ENCODE data around the gene CDKL4.
"Not testable (repeated sequence)": the region's sequence is repeated elsewhere in the genome, so short reads cannot be mapped to it uniquely, and the experiment has no call there.

CDKL4 gene

DNA sequence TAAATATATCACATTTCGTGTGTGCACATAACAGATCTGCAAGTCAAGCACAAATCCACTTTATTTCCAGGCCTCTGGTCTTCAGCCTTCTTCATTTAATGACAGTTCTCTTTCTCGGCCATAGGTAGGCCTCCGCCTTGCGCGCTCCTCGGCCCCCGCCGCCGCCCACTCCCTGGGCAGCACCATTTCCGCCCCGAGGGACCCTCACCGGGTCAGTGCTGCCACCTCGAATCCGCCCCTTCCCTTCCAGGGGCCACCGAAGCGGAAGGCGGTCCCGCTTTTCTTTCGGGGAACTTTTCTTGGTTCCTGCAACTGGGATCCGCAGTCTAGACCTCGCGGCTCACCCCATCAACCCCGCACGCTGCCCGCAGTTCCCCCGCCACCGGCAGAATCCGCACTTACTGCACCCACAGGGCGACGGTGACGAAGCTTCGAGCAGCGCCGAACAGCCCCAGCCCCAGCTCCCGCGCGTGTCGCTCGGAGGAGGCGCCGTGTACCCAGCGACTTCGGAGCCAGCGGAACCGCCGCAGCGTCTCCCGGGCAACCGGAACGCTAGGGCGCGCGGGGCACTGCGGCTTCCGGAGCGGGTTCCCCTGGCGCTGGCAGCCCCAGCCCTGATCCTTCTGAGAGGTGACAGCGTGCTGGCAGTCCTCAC lies at the start of gene CDKL4:
Gene CDKL4 (minus strand): TSS at position 502 of the 655 bp plus-strand sequence.
- no peak for DNase-seq

DNA sequence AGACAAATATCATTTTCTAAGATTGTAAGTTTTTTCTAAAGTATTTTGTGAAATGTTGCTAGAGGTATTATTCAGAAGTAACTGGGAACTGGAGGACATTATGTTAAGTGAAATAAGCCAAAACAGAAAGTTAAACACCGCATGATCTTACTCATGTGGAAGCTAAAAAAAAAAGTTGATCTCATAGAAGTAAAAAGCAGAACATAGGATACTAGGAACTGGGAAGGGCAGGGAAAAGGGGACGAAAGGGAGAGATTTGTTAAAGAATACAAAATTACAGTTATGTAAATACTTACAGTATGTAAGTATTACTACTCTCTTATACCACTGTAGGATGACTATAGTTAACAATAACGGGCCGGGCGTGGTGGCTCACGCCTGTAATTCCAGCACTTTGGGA lies 46.7 kb upstream of the CDKL4 start:
- no peak for DNase-seq

DNA sequence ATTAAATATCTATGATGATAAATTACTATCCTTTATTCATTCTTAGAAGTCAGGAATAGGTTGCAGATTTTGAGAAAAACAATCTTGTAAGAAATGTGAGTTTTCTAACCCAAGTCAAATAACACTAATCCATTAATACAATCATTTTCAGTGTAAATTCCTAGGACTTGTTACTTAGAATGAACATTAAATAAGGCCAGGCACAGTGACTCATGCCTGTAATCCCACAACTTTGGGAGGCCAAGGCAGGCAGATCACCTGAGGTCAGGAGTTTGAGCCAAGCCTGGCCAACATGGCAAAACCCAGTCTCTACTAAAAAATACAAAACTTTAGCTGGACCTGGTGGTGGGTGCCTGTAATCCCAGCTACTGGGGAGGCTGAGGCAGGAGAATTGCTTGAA lies 45.8 kb upstream of the CDKL4 start:
- no peak for DNase-seq

DNA sequence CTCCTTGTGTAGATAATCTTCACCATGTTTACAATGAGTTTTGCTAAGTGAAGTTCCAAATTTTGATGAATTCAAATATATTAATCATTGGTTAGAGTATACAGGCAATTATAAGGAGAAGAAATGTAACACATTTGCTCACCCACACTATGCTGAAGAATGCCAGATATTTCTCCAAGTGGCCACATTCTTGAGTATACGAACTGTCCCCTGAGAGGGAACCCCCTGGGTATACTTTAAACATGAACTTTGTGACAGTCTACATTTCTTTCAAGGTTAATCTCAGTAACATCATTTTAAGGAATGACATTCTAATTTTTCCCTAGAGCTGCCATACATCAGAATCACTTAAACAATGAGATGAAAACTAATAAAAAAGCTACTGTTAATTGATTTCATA lies 39.8 kb upstream of the CDKL4 start:
- DNase-seq, result no peak

DNA sequence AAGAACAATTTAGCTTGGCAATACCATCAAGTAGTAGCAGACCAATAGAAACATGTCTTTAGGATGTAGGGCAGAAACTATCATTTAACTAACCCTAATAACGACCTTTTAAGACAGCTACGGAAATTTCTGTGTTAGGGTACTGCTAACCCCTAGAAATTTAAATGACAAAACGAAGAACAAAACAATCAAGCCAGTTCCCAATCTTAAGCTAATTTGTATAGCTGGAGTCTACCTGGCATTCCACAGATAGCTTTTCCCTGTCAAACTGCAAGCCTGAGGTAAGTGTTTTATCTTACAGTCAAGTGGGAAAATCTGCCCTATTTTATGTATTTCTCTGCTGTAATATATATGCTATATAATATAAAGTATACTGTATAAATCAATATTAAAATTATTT lies 37.6 kb upstream of the CDKL4 start:
- DNase-seq, result no peak

DNA sequence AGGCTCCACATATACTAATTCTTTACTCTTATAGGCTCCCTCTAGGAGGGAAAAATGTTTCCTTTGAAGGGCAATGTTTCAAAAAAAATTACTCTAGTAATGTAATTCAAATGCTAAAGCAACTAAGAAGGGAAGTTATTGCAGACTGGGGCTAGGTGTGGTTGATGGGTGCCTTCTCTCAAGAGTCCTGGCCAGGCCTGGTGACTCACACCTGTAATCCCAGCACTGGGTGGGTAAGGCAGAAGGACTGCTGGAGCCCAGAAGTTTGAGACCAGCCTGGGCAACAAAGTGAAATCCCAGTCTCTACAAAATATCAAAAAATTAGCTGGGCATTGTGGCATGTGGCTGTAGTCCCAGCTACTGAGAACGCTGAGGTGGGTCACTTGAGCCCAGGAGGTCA lies 31.2 kb upstream of the CDKL4 start:
- DNase-seq, result no peak

DNA sequence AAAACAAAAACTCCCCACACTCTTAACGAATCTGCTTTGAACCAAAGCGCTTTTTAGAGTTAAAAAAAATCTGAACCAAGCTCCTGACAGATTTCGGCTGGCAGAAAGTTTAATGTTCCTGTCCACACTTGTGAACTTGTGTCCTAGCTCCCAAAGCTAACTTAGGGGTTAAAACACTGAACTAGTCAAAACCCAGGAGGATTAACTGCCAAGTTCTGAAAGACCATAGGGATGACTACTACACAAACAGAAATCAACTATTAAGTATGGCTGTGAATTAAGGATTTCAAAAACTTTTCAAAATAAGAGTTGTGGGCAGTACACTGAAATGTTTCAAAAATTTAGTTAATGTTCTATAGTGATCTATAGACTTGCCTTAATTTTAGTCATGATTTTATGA lies 26.2 kb upstream of the CDKL4 start:
- DNase-seq, result no peak

DNA sequence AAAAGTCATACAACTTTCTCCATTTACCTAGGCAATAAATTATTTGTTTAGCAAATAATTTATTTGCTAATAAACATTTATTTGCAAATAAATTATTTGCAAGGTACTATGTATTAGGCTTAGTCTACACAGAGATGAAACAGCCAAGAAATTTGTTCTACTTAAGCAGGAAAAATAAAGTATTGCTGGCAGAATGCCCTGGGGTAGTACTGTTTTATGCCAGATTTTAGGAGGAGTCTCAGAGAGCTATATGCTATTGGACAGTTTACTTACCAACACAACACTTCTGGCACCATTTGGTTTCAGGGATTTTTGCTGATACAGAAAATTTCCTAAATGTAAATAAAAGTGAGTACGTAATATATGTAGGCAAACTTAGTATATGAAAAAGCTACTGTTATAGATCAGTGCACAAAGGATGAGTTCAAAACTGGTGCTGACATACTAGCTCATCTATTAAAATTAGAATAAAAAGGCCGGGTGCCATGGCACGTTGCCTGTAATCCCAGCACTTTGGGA lies 23.2 kb upstream of the CDKL4 start:
- no peak for DNase-seq

DNA sequence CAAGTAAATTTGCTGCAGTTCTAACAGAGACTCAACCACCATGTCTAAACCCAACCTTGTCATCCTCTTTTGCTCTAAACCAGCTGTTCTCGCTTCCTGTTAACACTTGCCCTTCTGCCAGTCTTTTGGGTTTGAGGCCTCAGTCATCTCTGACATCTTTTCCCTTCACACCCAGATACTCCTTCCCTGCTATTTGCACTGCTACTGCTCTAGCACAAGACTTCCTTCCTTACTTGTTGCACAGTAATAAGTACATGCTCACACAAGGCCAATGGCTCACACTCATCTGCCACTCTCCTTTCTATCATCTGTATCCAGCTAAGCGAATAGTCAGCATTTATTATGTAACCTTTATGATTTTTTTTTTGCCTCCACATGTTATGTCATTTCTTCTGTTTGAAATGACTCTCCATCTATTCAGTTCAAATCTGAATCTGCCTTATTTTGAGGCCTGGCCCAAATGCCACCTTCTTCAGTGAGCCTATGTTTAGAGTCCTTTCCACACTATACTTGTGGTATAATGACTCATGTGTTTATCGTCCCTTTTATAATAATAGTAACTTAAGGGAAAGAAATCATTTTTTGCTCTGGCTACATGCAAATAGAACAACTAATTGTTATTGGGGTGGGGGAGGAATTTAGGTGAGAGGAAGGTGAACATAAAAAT lies 22.5 kb upstream of the CDKL4 start:
- no peak for DNase-seq

DNA sequence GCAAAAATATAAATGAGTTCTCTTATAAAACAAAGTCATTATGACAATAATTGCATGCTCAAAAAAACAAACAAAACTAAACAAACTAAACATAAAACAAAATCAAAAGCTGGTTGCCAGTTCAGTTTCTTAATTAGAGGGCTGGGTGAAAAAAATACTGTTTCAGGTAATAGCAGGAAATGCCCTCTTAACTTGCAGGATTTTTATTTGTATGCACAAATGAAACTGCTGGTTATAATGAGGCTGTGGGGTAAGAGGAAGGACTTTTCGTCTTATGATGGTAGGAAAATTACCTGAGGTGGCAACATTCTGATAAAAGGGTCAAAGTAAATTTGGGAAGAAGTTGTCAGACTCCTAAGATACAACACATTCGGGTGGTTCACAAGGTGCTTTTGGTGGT lies 21.5 kb upstream of the CDKL4 start:
- DNase-seq, result no peak

DNA sequence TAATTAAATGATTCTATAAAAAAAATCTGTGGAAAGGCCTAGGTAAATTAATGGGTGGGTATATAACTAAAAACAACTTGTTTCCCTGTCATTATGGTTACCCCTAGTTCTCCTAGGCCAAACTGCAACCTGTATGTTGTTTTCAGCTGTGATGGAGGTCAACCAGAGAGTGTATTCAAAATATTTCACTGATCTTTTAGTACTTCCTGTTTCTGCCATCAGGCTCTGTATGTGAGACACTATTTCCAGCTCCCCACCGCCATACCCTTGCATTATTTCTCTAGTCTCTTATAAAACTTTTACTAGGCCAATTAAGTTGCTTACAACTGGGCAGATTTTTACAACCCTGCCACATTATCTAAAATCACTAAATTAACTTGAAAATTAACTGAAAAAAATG lies 21.0 kb upstream of the CDKL4 start:
- DNase-seq, result no peak

DNA sequence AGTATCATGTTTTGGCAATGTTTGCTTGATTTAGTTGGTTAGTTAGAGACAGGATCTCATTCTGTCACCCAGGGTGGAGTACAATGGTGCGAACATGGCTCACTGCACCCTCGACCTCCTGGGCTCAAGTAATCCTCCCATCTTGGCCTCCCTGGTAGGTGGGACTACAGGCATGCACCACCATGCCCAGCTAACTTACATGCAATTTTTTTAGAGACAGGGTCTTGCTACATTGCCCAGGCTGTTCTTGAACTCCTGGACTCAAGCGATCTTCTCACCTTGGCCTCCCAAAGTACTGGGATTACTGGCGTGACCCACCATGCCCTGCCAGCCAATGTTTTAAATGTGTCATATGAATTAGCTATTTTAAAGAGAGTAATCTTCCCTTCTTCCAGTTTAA lies 16.3 kb upstream of the CDKL4 start:
- no peak for DNase-seq

DNA sequence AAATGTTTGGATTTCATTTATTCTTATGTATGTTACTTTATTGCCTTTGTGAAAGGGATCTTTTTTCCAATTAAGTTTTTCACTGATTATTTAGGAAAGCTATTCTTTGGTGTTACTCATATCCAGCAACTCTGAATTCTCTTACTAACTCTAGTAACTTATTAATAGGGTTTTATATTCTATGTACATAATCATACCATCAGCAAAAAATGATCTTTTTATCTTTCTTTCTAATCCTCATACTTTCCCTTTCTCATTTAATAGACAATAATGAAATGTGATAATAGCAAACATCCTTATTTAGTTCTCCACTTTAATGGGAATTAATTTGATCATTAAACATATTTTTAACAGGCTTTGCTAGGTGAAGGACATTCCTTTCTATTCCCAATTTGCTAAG lies 12.3 kb upstream of the CDKL4 start:
- no peak for DNase-seq

DNA sequence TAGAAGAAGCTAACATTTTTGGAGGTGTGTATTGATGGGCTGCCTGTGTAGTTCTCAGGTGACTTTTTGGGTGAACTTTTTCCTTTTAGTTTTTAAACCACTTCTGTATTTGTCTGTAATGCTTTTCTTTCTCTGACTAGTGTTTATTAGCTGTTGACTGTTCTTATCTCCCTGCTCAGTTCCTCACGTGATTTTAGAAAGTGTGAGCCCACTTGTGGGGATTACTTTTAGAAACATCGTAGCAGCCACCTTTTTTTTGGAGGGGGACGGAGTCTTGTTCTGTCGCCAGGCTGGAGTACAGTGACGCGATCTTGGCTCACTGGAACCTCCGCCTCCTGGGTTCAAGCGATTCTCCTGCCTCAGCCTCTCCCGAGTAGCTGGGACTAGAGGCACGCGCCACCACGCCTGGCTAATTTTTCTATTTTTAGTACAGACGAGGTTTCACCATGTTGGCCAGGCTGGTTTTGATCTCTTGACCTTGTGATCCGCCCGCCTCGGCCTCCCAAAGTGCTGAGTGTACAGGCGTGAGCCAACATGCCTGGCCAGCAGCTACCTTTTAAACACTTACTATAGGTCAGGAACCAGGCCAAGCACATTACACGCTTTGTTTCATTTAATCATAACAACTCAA lies 9.2 kb upstream of the CDKL4 start:
- no peak for DNase-seq

DNA sequence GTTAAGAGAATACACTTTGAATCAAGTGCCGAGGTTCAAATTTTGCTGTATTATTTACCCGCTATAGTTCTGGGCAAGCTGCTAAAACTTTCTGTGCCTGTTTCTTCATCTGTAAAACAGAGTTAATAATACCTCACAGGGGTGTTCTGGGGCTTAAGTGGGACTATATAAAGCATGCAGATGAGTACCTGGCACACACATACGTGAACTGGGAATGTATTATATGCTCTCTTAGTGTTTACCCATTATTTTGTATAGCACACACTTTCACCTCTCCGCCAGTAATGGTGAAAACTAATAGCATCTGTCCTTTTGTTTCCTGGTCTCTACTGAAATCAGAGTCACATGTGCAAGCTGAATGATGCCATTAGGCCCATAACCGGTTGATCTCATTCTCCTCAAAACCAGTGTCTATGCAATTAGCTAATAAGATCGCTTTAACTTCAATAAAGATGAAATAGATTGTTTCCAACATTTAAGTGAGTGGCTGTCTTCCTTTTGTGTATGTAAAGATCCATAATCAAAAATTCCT lies 3.8 kb upstream of the CDKL4 start:
- no peak for DNase-seq

DNA sequence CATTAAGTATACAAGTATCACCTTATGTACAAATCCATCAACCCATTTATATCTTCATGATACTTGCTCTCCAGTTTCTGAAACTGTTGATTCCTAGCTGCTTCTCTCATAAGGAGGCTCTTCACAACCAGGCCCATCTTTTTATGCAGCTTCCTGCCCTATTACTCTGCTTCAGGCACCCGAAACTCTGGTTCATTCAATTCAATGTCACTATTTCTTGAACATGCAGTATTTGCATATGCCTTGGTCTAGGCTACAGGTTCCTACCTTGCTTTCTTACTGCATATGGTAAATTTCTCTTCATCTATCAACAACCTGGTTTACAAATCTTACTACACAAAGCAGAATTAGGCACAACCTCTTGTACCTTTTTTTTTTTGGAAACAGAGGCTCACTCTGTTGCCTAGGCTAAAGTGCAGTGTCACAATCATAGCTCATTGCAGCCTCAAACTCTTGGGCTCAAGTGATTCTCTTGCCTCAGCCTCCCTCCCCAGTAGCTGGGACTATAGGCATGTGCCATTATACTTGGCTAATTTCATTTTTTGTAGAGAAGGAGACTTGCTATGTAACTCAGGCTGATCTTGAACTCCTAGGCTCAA lies 2.7 kb upstream of the CDKL4 start:
- DNase-seq, result no peak

DNA sequence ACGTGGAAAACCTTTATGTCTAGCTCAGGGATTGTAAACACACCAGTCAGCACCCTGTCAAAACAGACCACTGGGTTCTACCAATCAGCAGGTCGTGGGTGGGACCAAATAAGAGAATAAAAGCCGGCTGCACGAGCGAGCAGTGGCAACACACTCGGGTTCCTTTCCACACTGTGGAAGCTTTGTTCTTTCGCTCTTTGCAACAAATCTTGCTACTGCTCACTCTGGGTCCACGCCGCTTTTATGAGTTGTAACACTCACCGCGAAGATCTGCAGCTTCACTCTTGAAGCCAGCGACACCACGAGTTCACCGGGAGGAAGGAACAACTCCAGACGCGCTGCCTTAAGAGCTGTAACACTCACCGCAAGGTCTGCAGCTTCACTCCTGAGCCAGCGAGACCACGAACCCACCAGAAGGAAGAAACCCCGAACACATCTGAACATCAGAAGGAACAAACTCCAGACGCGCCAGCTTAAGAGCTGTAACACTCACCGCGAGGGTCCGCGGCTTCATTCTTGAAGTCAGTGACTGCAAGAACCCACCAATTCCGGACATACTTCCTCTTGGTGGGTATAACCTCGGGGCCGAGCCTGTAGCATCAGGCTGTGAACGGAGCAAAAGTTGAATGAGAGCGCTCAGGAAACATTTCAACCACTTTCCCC lies 1.3 kb upstream of the CDKL4 start:
- DNase-seq, result not testable (repeated sequence)

DNA sequence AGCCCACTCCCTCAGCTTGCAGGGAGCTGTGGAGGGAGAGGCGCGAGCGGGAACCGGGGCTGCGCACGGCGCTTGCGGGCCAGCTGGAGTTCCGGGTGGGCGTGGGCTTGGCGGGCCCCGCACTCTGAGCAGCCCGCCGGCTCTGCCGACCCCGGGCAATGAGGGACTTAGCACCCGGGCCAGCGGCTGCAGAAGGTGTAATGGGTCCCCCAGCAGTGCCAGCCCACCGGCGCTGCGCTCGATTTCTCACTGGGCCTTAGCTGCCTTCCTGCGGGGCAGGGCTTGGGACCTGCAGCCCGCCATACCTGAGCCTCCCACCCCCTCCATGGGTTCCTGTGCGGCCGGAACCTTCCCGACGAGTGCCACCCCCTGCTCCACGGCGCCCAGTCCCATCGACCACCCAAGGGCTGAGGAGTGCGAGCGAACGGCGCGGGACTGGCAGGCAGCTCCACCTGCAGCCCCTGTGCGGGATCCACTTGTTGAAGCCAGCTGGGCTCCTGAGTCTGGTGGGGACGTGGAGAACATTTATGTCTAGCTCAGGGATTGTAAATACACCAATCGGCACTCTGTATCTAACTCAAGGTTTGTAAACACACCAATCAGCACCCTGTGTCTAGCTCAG lies 582 bp upstream of the CDKL4 start:
- DNase-seq, result not testable (repeated sequence)

DNA sequence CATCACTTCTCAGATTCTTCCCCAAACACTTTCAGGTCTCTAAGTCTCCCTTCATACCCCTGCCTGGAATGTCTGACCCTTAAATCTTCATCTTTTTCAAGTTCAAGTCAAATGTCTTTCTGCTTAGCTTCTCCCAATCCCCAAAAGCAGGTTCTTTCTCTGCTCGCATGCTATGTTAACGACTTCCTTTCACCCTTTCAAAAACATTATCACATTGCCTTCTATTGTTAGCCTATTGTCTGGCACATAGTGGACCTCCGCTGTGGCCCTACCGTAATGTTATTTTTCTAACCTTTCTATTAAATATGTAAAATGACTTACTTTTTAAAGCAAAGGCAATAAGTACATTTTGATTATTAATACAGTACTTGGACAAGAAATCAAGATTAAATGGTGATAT lies 2.2 kb downstream of the CDKL4 start:
- DNase-seq, result no peak

DNA sequence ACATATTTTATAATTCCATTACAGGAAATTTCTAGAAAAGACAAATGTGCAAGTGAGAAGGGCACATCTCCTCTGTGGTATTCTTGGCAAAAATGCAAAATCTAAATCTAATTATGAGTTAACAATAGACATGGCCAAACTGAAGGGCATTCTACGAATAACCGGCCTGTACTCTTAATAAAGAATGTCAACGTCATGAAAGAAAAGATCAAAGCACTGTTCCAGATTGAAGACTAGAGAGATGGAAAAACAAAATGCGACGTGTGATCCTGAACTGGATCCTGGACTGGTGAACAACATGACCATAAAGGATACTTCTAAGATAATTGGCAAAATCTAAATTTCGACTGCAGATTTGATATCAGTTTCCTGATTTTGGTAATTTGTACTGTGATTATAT lies 3.0 kb downstream of the CDKL4 start:
- no peak for DNase-seq

DNA sequence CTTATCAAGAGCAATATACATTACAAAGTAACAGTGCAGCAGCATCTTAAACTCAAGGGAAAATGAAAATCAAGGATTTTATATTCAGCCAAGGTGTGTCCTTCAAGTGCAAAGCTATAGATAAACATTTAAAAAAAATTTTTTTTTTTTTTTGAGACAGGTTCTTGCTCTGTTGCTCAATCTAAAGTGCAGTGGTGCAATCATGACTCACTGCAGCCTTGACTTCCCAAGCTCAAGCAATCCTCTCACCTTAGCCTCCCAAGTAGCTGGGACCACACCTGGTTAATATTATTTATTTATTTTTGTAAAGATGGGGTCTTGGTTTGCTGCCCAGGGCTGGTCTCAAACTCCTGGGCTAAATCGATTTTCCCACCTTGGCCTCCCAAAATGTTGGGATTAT lies 9.0 kb downstream of the CDKL4 start:
- no peak for DNase-seq

DNA sequence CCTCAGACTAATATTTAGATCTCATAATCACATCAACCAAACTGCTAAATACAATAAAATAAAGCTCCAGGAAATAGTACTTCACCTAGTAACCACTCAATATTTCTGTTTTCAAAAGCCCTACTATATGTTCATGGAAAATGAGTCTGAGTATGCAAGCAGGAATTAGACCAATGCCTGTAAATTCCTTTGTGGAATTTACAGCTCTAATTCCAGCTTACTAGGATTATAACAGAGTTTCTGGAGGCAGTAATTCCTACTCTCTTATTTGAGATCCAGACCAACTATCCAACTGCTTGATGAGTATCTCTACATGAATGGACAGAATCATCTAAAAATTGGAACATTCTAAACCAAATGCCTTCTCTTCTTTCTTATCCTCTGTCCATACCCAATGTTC lies 11.6 kb downstream of the CDKL4 start:
- no peak for DNase-seq
